Stimulated activated naive CD8-positive, alpha-beta T cell treated with anti-CD3 and anti-CD28 coated beads, Interleukin-15, amount 100 ng/mL, for 72 hours (primary cell): ENCODE results near the gene TCAF2.
"Not testable (repeated sequence)": the region's sequence is repeated elsewhere in the genome, so short reads cannot be mapped to it uniquely, and the experiment has no call there.

Experiments used
- ATAC-seq: fragments of 150-1000 bp; cut with Tn5 transposase; 2 replicates; pipeline ENCODE4 v1.10.0; 2021; ENCODE audit warnings: mild to moderate bottlenecking, moderate library complexity
- DNase-seq, 2 donors: peaks; one replicate each; pipeline ENCODE4 v3.0.0; 2021 to 2022
- H3K27ac Mint-ChIP-seq, 2 donors: one replicate each; pipeline ENCODE4 v1.8.0; 2022; ENCODE audit warnings: mild to moderate bottlenecking in 2 of 2, mixed read lengths in 2 of 2, moderate library complexity in 2 of 2
- H3K27me3 Mint-ChIP-seq: one replicate; pipeline ENCODE4 v1.8.0; 2022; ENCODE audit warnings: mixed read lengths
- H3K4me1 Mint-ChIP-seq: one replicate; pipeline ENCODE4 v1.8.0; 2022; ENCODE audit warnings: mild to moderate bottlenecking, mixed read lengths
- H3K4me3 Mint-ChIP-seq, 2 donors: one replicate each; pipeline ENCODE4 v1.8.0; 2022; ENCODE audit warnings: mild to moderate bottlenecking in 2 of 2, mixed read lengths in 2 of 2, moderate library complexity in 1 of 2
- H3K9me3 Mint-ChIP-seq, 2 donors: one replicate each; pipeline ENCODE4 v1.8.0; 2022; ENCODE audit warnings: mixed read lengths in 2 of 2

The TCAF2 gene

GRCh38 chr7:143620646-143621045, at the start of gene TCAF2:
TSS of gene TCAF2 (plus strand) at chr7:143620974.
- not testable (repeated sequence) for H3K27me3 Mint-ChIP-seq, H3K27ac Mint-ChIP-seq, H3K9me3 Mint-ChIP-seq, H3K4me1 Mint-ChIP-seq
- DNase-seq (peak; percentile 73 to 79), ATAC-seq (peak; percentile 89)
- peak within 1 kb of the TSS in 1 of 2 donors; percentile 26 for H3K4me3 Mint-ChIP-seq

DNA sequence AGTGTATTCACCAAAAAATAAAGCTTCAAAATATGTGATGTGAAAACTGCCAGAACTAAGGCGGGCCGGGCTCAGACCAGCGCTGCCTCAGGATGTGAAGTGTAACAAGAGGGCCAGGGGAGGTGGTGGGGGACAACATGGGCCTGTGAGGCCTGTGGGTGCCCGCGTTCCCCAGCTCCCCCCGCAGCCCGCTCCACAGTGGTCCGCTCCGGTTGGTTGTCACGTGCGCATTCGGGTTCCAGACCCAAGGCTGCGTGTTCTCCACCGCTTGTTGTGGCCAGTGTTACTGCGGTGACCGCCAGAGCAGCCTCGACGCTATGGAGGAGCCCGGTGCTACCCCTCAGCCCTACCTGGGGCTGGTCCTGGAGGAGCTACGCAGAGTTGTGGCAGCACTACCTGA, 49.3 kb upstream of the TCAF2 start, which contains the start of gene CTAGE15:
TSS of gene CTAGE15 (plus strand) at position 301 of the 400 bp plus-strand sequence. CDS start at position 318, 17 bp downstream.
- not testable (repeated sequence) for H3K27me3 Mint-ChIP-seq, H3K4me1 Mint-ChIP-seq, ATAC-seq, H3K27ac Mint-ChIP-seq, H3K4me3 Mint-ChIP-seq, DNase-seq, H3K9me3 Mint-ChIP-seq

GRCh38 chr7:143588183-143588582, 32.6 kb upstream of the TCAF2 start:
- ATAC-seq, H3K27me3 Mint-ChIP-seq, H3K9me3 Mint-ChIP-seq, H3K27ac Mint-ChIP-seq, DNase-seq, H3K4me1 Mint-ChIP-seq, H3K4me3 Mint-ChIP-seq: not testable (repeated sequence)

- H3K4me3 Mint-ChIP-seq, ATAC-seq, H3K9me3 Mint-ChIP-seq, H3K4me1 Mint-ChIP-seq, H3K27ac Mint-ChIP-seq, DNase-seq, H3K27me3 Mint-ChIP-seq: not testable (repeated sequence)
Observed at GRCh38 chr7:143589897-143590296, 30.9 kb upstream of the TCAF2 start.

DNA sequence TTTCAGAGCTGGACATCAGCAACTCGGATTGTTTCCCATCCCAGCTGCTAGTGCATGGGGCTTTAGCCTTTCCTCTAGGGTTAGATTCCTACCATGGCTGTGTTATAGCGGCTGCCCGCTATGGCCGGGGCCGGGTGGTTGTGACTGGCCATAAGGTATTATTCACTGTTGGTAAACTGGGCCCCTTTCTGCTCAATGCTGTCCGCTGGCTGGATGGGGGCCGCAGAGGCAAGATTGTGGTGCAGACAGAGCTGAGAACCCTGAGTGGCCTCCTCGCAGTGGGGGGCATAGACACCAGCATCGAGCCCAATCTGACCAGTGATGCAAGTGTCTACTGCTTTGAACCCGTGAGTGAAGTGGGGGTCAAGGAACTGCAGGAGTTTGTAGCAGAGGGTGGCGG, 22.7 kb upstream of the TCAF2 start:
- not testable (repeated sequence) for H3K9me3 Mint-ChIP-seq, ATAC-seq, H3K27me3 Mint-ChIP-seq, DNase-seq, H3K4me1 Mint-ChIP-seq, H3K4me3 Mint-ChIP-seq, H3K27ac Mint-ChIP-seq

DNA sequence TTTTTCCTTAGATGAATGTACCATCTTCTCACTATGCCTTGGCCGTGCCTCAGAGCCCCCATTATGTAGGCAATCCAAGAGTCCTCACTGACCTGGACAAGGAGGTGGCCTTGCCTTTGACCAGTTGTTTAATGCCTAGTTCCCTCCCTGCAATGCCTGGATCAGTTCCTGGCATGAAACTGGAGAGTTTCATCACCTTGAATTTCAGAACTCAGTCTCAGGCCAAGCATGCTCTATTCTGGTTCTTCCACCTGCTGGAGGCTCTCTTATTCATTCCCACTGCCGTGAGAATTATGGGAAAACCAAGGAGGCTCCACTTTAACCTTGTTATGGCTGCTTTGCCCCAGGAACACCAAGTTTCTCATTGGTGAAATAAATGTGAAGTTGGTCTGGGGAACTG, 17.2 kb upstream of the TCAF2 start:
- not testable (repeated sequence) for ATAC-seq

GRCh38 chr7:143606088-143606487, 14.7 kb upstream of the TCAF2 start:
- not testable (repeated sequence) for H3K4me3 Mint-ChIP-seq, H3K27me3 Mint-ChIP-seq, DNase-seq, H3K4me1 Mint-ChIP-seq, H3K9me3 Mint-ChIP-seq, H3K27ac Mint-ChIP-seq, ATAC-seq

More for the DNA sequence above, 17.2 kb upstream of the TCAF2 start:
- not testable (repeated sequence) for H3K4me1 Mint-ChIP-seq, H3K27ac Mint-ChIP-seq, H3K27me3 Mint-ChIP-seq, DNase-seq, H3K9me3 Mint-ChIP-seq, H3K4me3 Mint-ChIP-seq

- ATAC-seq, H3K27ac Mint-ChIP-seq, H3K4me1 Mint-ChIP-seq, H3K4me3 Mint-ChIP-seq, DNase-seq, H3K27me3 Mint-ChIP-seq, H3K9me3 Mint-ChIP-seq: not testable (repeated sequence)
Observed at GRCh38 chr7:143615545-143615944, 5.2 kb upstream of the TCAF2 start.

GRCh38 chr7:143617204-143617603, 3.6 kb upstream of the TCAF2 start:
- not testable (repeated sequence) for H3K4me1 Mint-ChIP-seq, H3K27me3 Mint-ChIP-seq, DNase-seq, H3K4me3 Mint-ChIP-seq, ATAC-seq, H3K9me3 Mint-ChIP-seq, H3K27ac Mint-ChIP-seq

GRCh38 chr7:143620058-143620457, 716 bp upstream of the TCAF2 start:
- ATAC-seq, result peak; percentile 31
- H3K4me1 Mint-ChIP-seq, H3K27ac Mint-ChIP-seq, H3K27me3 Mint-ChIP-seq, H3K9me3 Mint-ChIP-seq, H3K4me3 Mint-ChIP-seq: not testable (repeated sequence)
- DNase-seq, result peak in 1 of 2 donors; percentile 74

DNA sequence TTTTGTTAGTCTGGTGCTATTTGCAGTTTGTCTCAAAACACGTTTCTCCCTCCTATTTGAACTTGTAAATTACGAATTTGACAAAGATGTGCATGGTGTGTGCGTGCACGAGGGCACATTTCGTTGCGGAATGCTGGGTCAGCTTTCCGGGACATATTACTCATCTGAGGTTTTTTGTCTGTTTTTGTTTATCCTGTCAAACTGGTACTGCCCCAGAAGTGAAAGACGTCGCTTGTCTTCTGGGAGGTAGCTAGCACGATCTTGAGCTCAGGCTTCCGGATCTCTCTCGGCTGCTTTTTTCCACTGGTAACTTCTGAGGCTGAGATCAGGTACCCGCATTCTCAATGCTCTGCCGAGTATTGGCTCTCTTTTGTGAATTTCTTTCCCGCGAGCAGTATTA, 401 bp downstream of the TCAF2 start:
- not testable (repeated sequence) for H3K27ac Mint-ChIP-seq, DNase-seq, H3K4me3 Mint-ChIP-seq, H3K27me3 Mint-ChIP-seq, H3K4me1 Mint-ChIP-seq, H3K9me3 Mint-ChIP-seq
- peak; percentile 71 for ATAC-seq

DNA sequence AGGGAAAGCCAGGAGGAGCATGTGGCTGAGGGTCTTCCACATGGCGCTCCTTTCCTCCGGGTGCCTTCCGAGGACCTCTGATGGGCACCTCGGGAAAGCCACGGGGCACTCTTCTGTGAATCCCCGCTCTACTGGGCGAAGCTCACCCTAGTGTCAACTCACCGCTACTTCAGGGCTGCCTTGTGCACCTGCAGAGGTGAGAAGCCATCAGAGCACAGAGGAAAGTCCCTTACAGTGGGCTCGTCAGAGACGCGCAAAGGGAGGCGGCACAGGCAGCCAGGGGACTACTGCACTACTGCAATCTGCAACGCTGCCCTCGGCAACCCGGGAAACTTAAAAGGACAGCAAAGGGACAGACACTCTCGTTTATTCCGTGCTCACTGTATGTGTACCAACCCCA, 1.4 kb downstream of the TCAF2 start:
- H3K9me3 Mint-ChIP-seq, H3K27me3 Mint-ChIP-seq, H3K27ac Mint-ChIP-seq, DNase-seq, H3K4me1 Mint-ChIP-seq, H3K4me3 Mint-ChIP-seq: not testable (repeated sequence)
- ATAC-seq, result peak; percentile 53

DNA sequence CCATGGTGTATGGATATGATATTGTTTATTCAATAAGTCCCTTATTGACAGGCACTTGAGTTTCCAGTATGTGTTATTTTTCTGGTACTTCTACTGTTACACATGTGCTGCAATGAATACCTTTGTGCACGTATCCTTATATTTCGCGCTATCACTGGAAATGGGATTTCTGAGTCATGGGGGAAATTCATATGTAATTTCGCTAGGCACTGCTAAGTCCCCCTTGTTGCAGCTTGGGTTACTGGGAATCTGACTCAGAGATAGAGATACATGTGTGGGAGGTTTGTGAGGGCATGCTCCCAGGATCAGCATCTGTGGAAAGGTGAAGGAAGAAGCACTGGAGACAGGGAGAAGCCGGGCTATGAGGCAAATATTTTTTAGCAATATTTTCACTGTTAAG, 9.9 kb downstream of the TCAF2 start:
- not testable (repeated sequence) for H3K9me3 Mint-ChIP-seq, H3K27ac Mint-ChIP-seq, H3K4me1 Mint-ChIP-seq, H3K27me3 Mint-ChIP-seq, ATAC-seq, DNase-seq, H3K4me3 Mint-ChIP-seq

DNA sequence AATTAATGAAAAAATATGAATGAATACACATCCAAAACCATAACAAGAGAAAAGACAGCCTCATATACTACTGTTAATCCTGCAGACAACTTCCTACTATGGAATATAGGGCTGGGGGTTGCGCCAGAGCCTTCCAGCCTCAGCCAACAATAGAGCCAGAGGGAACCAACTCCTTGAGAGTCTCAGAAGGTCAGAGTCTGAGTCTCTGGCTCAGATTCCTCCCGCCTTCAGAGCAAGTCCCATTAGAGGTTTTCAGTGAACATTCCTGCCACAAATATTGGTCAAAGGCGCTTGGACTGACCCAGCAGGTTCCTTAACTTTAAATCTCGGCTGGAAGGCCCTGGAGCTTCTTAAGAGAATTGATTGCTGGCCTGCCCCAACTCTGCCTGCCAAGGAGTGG, 11.7 kb downstream of the TCAF2 start:
- not testable (repeated sequence) for H3K9me3 Mint-ChIP-seq, H3K27me3 Mint-ChIP-seq, DNase-seq, ATAC-seq, H3K4me1 Mint-ChIP-seq, H3K4me3 Mint-ChIP-seq, H3K27ac Mint-ChIP-seq

DNA sequence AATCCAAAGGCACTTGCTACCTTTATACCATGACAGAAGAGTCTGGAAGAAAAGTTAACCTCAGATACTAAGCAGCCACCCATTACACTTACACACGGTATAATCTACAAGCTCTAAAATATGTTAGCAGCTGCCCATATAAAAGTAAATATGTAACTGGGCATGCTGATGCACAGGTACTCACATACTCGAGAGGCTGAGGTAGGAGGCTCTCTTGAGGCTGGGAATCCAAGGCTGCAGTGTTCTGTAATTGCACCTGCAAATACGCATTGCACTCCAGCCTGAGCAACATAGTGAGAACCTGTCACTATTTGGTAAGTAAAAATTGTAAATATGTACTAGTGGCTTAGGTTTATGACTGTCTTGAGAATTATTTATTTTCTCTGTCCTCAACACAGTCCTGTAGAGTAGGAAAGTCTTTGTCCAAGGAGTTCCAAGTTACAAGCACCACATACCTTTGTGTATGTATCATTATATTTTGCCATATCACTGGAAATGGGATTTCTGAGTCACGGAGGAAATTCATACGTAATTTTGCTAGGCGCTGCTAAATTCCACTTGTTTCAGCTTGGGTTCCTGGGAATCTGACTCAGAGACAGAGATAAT, 12.3 kb downstream of the TCAF2 start:
- DNase-seq, H3K27ac Mint-ChIP-seq, H3K27me3 Mint-ChIP-seq, ATAC-seq, H3K9me3 Mint-ChIP-seq, H3K4me1 Mint-ChIP-seq, H3K4me3 Mint-ChIP-seq: not testable (repeated sequence)

- ATAC-seq, result peak; percentile 79
Observed at GRCh38 chr7:143635364-143636240, 14.8 kb downstream of the TCAF2 start.

More at GRCh38 chr7:143635364-143636240, 14.8 kb downstream of the TCAF2 start:
- not testable (repeated sequence) for H3K9me3 Mint-ChIP-seq, H3K27ac Mint-ChIP-seq, H3K4me3 Mint-ChIP-seq, H3K4me1 Mint-ChIP-seq, DNase-seq, H3K27me3 Mint-ChIP-seq
